Suprapubic skin (tissue), 4 donors: Measurements from ENCODE around the gene FAM89B. TPM values are rescaled to one million over a fixed set of nuclear protein-coding genes. Genes with fewer than 3 reads are reported as not detected.

Source experiments
- DNase-seq, 2 donors: peaks; one replicate each; pipeline ENCODE4 v3.0.0-alpha.2; 2019; ENCODE audit warnings: low spot score in 2 of 2
- H3K27ac ChIP-seq: fragments of 200-600 bp; sonication (generic); one replicate; pipeline ENCODE4 v1.5.1; 2019
- H3K27me3 ChIP-seq: fragments of 200-600 bp; sonication (generic); one replicate; pipeline ENCODE4 v1.5.1; 2019
- H3K36me3 ChIP-seq: fragments of 200-600 bp; sonication (generic); one replicate; pipeline ENCODE4 v1.5.1; 2019
- H3K4me1 ChIP-seq: fragments of 200-600 bp; sonication (generic); one replicate; pipeline ENCODE4 v1.5.1; 2019
- H3K4me3 ChIP-seq: fragments of 200-600 bp; sonication (generic); one replicate; pipeline ENCODE4 v1.5.1; 2019; ENCODE audit warnings: mild to moderate bottlenecking
- H3K9me3 ChIP-seq: fragments of 200-600 bp; sonication (generic); one replicate; pipeline ENCODE4 v1.5.1; 2019
- CTCF ChIP-seq, 2 donors: fragments of 200-600 bp in 1 of 2; fragments of 450-650 bp in 1 of 2; sonication (generic) in 1 of 2; IDR thresholded peaks; one replicate each; pipeline ENCODE4 v1.5.1; 2016 to 2019; ENCODE audit warnings: antibody characterized with exemption in 2 of 2, mild to moderate bottlenecking in 1 of 2, moderate library complexity in 1 of 2
- EP300 ChIP-seq: sonication (generic); formaldehyde crosslinking; IDR thresholded peaks from one replicate; pipeline ENCODE4 v1.6.1; 2017; ENCODE audit warnings: antibody characterized with exemption
- POLR2A ChIP-seq, 2 donors: fragments of 450-650 bp; IDR thresholded peaks; one replicate each; pipeline ENCODE4 v1.6.1; 2017; ENCODE audit warnings: antibody characterized with exemption in 2 of 2, mild to moderate bottlenecking in 2 of 2, moderate library complexity in 2 of 2
- POLR2AphosphoS5 ChIP-seq, 3 donors: sonication (generic); formaldehyde crosslinking; IDR thresholded peaks; one replicate each; pipeline ENCODE4 v1.6.1; 2017; ENCODE audit warnings: antibody characterized with exemption in 3 of 3
- WGBS: methylation state at CpG from one replicate; pipeline ENCODE4 v1.1.5; 2018; 5-methylcytosine and 5-hydroxymethylcytosine counted together
- total RNA-seq, 4 donors: library from RNA; depleted of rRNA; stranded (reverse); fragments of >200 nt; gene quantifications; one replicate each; pipeline ENCODE4 v1.1.0, GENCODE V29; 2016

Gene FAM89B
- total RNA-seq, 4 donors from 2014 or later, result 45.2 to 103 (median 72.0) TPM

- DNase-seq, result no peak
- Histone ChIP-seq H3K4me3 (no peak overlapping the region), H3K27ac (no peak overlapping the region), H3K27me3 (no peaks in the 10 kb centered on the region), H3K4me1 (peaks cover 15% of the 10 kb centered on the region), H3K9me3 (no peaks in the 10 kb centered on the region), H3K36me3 (peaks cover 84% of the 10 kb centered on the region)
- 93% methylated on average over 5 of the region's 19 CpGs for WGBS
- TF ChIP-seq POLR2A (IDR thresholded peaks at IDR 0.05), result no peak
- TF ChIP-seq POLR2AphosphoS5 (IDR thresholded peaks at IDR 0.05), result no peak
- TF ChIP-seq EP300, result no peak
- TF ChIP-seq CTCF (IDR thresholded peaks at IDR 0.05), result no peak
Measured at GRCh38 chr11:65620666-65621065, 48.3 kb downstream of the FAM89B start.

GRCh38 chr11:65621460-65621859 lies 49.1 kb downstream of the FAM89B start:
- no peak for DNase-seq
- Histone ChIP-seq H3K4me3 (no peak overlapping the region), H3K9me3 (no peaks in the 10 kb centered on the region), H3K27me3 (no peaks in the 10 kb centered on the region), H3K4me1 (peaks cover 11% of the 10 kb centered on the region), H3K27ac (no peak overlapping the region), H3K36me3 (peaks cover 91% of the 10 kb centered on the region)
- TF ChIP-seq CTCF (IDR thresholded peaks at IDR 0.05), result no peak
- TF ChIP-seq POLR2A (IDR thresholded peaks at IDR 0.05), result no peak
- TF ChIP-seq POLR2AphosphoS5 (IDR thresholded peaks at IDR 0.05), result no peak
- TF ChIP-seq EP300, result no peak
- WGBS, result 93% methylated on average over 12 of the region's 14 CpGs

GRCh38 chr11:65622011-65622410 lies 49.7 kb downstream of the FAM89B start:
- Histone ChIP-seq H3K9me3 (no peaks in the 10 kb centered on the region), H3K4me3 (no peak overlapping the region), H3K36me3 (peaks cover 96% of the 10 kb centered on the region), H3K27ac (no peak overlapping the region), H3K27me3 (no peaks in the 10 kb centered on the region), H3K4me1 (peaks cover 6% of the 10 kb centered on the region)
- TF ChIP-seq POLR2A (IDR thresholded peaks at IDR 0.05) (no peak), CTCF (IDR thresholded peaks at IDR 0.05) (no peak), POLR2AphosphoS5 (IDR thresholded peaks at IDR 0.05) (no peak), EP300 (no peak)
- no peak for DNase-seq
- WGBS, result 92% methylated on average over 12 of the region's 16 CpGs

GRCh38 chr11:65623177-65623576 lies 50.8 kb downstream of the FAM89B start:
- no peak for DNase-seq
- Histone ChIP-seq H3K9me3 (no peaks in the 10 kb centered on the region), H3K27ac (no peak overlapping the region), H3K36me3 (peaks cover 97% of the 10 kb centered on the region), H3K4me1 (no peaks in the 10 kb centered on the region), H3K4me3 (no peak overlapping the region), H3K27me3 (no peaks in the 10 kb centered on the region)
- 88% methylated on average over 13 of the region's 14 CpGs for WGBS
- TF ChIP-seq POLR2AphosphoS5 (IDR thresholded peaks at IDR 0.05), result no peak
- TF ChIP-seq EP300, result no peak
- TF ChIP-seq CTCF (IDR thresholded peaks at IDR 0.05), result no peak

Other genes starting within 250 kb of the FAM89B start
- gene DPF2, start 238.7 kb upstream of the FAM89B start, total RNA-seq, result 10 to 100 TPM; 17.8 to 35.8 (median 27.4) TPM
- gene TIGD3, start 217.8 kb upstream of the FAM89B start, total RNA-seq, result under 1 TPM in 3 of 4 donors, not detected in 1; 0.32 to 0.76 (median 0.64) TPM
- gene SLC25A45, start 189.9 kb upstream of the FAM89B start, total RNA-seq, result 1 to 10 TPM; 3.9 to 6.2 (median 4.7) TPM
- gene FRMD8, start 185.9 kb upstream of the FAM89B start, total RNA-seq, result 100 to 1,000 TPM in 1 of 4 donors, 10 to 100 TPM in 3; 56.2 to 107 (median 81.5) TPM
- gene NEAT1, start 149.7 kb upstream of the FAM89B start, total RNA-seq, result 1,000 to 10,000 TPM in 1 of 4 donors, 100 to 1,000 TPM in 3; 336 to 2,041 (median 481) TPM
- gene MALAT1, start 73.5 kb upstream of the FAM89B start, total RNA-seq, result over 10,000 TPM; 10,207 to 42,728 (median 11,538) TPM
- gene SCYL1, start 47.5 kb upstream of the FAM89B start, total RNA-seq, result 10 to 100 TPM; 63.2 to 83.6 (median 78.4) TPM
- gene LTBP3, start 14.2 kb upstream of the FAM89B start, total RNA-seq, result 10 to 100 TPM; 65.1 to 86.7 (median 71.0) TPM
- gene ZNRD2, start 2.1 kb upstream of the FAM89B start, total RNA-seq, result 10 to 100 TPM; 60.9 to 97.4 (median 77.9) TPM
- 100 to 1,000 TPM in 1 of 4 donors, 10 to 100 TPM in 3; 40.3 to 150 (median 56.2) TPM for gene EHBP1L1, start 3.5 kb downstream of the FAM89B start, total RNA-seq
- gene KCNK7, start 23.3 kb downstream of the FAM89B start, total RNA-seq, result 100 to 1,000 TPM in 3 of 4 donors, 10 to 100 TPM in 1; 32.6 to 183 (median 144) TPM
- 10 to 100 TPM; 29.2 to 45.5 (median 37.0) TPM for gene MAP3K11, start 41.7 kb downstream of the FAM89B start, total RNA-seq
- 10 to 100 TPM; 38.5 to 59.3 (median 43.6) TPM for gene PCNX3, start 43.2 kb downstream of the FAM89B start, total RNA-seq
- 10 to 100 TPM; 14.9 to 21.6 (median 19.0) TPM for gene SIPA1, start 65.6 kb downstream of the FAM89B start, total RNA-seq
- gene RELA, start 90.4 kb downstream of the FAM89B start, total RNA-seq, result 100 to 1,000 TPM in 2 of 4 donors, 10 to 100 TPM in 2; 71.7 to 111 (median 93.5) TPM
- gene KAT5, start 139.7 kb downstream of the FAM89B start, total RNA-seq, result 100 to 1,000 TPM in 1 of 4 donors, 10 to 100 TPM in 3; 69.8 to 103 (median 77.5) TPM
- 10 to 100 TPM; 24.5 to 53.8 (median 33.7) TPM for gene RNASEH2C, start 148.3 kb downstream of the FAM89B start, total RNA-seq
- gene AP5B1, start 208.4 kb downstream of the FAM89B start, total RNA-seq, result 10 to 100 TPM; 26.3 to 55.9 (median 38.1) TPM
- gene OVOL1, start 214.5 kb downstream of the FAM89B start, total RNA-seq, result 100 to 1,000 TPM in 2 of 4 donors, 10 to 100 TPM in 2; 64.4 to 196 (median 121) TPM